SK-N-SH treated with all-trans-retinoic acid at 6 μM for 48 hours (cell line): ENCODE results near the gene TFPI.
A peak's percentile ranks its signal among the peaks of the same experiment; 100 is the strongest.

Experiments
- ATAC-seq: fragments of 200-7000 bp; cut with Tn5 transposase; 3 replicates; pipeline ENCODE4 v1.9.1; 2020; ENCODE audit warnings: mild to moderate bottlenecking, moderate library complexity
- ARNTL ChIP-seq: fragments of 450-650 bp; formaldehyde crosslinking; IDR thresholded peaks from 2 replicates; pipeline ENCODE4 v1.5.0; 2020; ENCODE audit warnings: low read depth, mild to moderate bottlenecking, moderate library complexity, borderline replicate concordance
- BACH2 ChIP-seq: fragments of 250-450 bp; sonication (Bioruptor Pico); IDR thresholded peaks from 2 replicates; pipeline ENCODE4 v1.9.0; 2021; ENCODE audit warnings: mild to moderate bottlenecking, borderline replicate concordance
- CSDC2 ChIP-seq: fragments of 250-450 bp; sonication (Bioruptor Pico); IDR thresholded peaks from 2 replicates; pipeline ENCODE4 v1.5.0; 2020; ENCODE audit warnings: mild to moderate bottlenecking, moderate library complexity
- ESRRG ChIP-seq: fragments of 250-450 bp; sonication (Bioruptor Pico); IDR thresholded peaks from 2 replicates; pipeline ENCODE4 v1.6.1; 2021; ENCODE audit warnings: mild to moderate bottlenecking
- GLIS3 ChIP-seq: fragments of 250-450 bp; sonication (Bioruptor Pico); IDR thresholded peaks from 2 replicates; pipeline ENCODE4 v1.5.0; 2020; ENCODE audit warnings: mild to moderate bottlenecking, moderate library complexity
- ISL1 ChIP-seq: fragments of 250-450 bp; sonication (Bioruptor Pico); IDR thresholded peaks from 2 replicates; pipeline ENCODE4 v2.1.2; 2022; ENCODE audit warnings: mild to moderate bottlenecking, moderate library complexity
- OSR1 ChIP-seq: fragments of 250-450 bp; sonication (Bioruptor Pico); IDR thresholded peaks from 2 replicates; pipeline ENCODE4 v1.8.0; 2022; ENCODE audit warnings: moderate library complexity, mild to moderate bottlenecking, inconsistent platforms
- PPARA ChIP-seq: fragments of 250-450 bp; sonication (Bioruptor Pico); IDR thresholded peaks from 2 replicates; pipeline ENCODE4 v1.5.0; 2020; ENCODE audit warnings: mild to moderate bottlenecking, borderline replicate concordance
- RARB ChIP-seq: fragments of 250-450 bp; sonication (Bioruptor Pico); IDR thresholded peaks from 2 replicates; pipeline ENCODE4 v1.8.0; 2021; ENCODE audit warnings: mild to moderate bottlenecking, moderate library complexity
- SNAI2 ChIP-seq: fragments of 250-450 bp; sonication (Bioruptor Pico); IDR thresholded peaks from 2 replicates; pipeline ENCODE4 v1.5.0; 2020; ENCODE audit warnings: mild to moderate bottlenecking, moderate library complexity
- TCF4 ChIP-seq: fragments of 250-450 bp; sonication (Bioruptor Pico); IDR thresholded peaks from 2 replicates; pipeline ENCODE4 v1.8.0; 2021; ENCODE audit warnings: mild to moderate bottlenecking, moderate library complexity, borderline replicate concordance
- TOX ChIP-seq: fragments of 250-450 bp; sonication (Bioruptor Pico); IDR thresholded peaks from 2 replicates; pipeline ENCODE4 v1.8.0; 2021; ENCODE audit warnings: mild to moderate bottlenecking, moderate library complexity, borderline replicate concordance
- TSHZ2 ChIP-seq: fragments of 250-450 bp; sonication (Bioruptor Pico); IDR thresholded peaks from 2 replicates; pipeline ENCODE4 v1.5.0; 2020; ENCODE audit warnings: mild to moderate bottlenecking, moderate library complexity
- ZC3H10 ChIP-seq: fragments of 250-450 bp; sonication (Bioruptor Pico); IDR thresholded peaks from 2 replicates; pipeline ENCODE4 v1.5.1; 2021; ENCODE audit warnings: mild to moderate bottlenecking, moderate library complexity
- ZFP3 ChIP-seq: fragments of 250-450 bp; sonication (Bioruptor Pico); IDR thresholded peaks from 2 replicates; pipeline ENCODE4 v1.5.0; 2020; ENCODE audit warnings: mild to moderate bottlenecking, moderate library complexity
- ZFP30 ChIP-seq: fragments of 450-650 bp; formaldehyde crosslinking; IDR thresholded peaks from 2 replicates; pipeline ENCODE4 v1.5.0; 2022; ENCODE audit warnings: mild to moderate bottlenecking, moderate library complexity
- ZNF565 ChIP-seq: fragments of 450-650 bp; formaldehyde crosslinking; conservative IDR thresholded peaks from 2 replicates; pipeline ENCODE4 v1.5.0; 2020; ENCODE audit warnings: low read depth, mild to moderate bottlenecking, moderate library complexity
- ZNF70 ChIP-seq: fragments of 450-650 bp; formaldehyde crosslinking; IDR thresholded peaks from 2 replicates; pipeline ENCODE4 v1.5.0; 2020; ENCODE audit warnings: mild to moderate bottlenecking, moderate library complexity
- ZNF8 ChIP-seq: fragments of 450-650 bp; formaldehyde crosslinking; IDR thresholded peaks from 2 replicates; pipeline ENCODE4 v1.5.0; 2020; ENCODE audit warnings: mild to moderate bottlenecking, moderate library complexity
- TF ChIP-seq, protein P1 (sequence below): fragments of 250-450 bp; sonication (Bioruptor Pico); IDR thresholded peaks from 2 replicates; pipeline ENCODE4 v1.5.1; 2020; ENCODE audit warnings: low read depth, mild to moderate bottlenecking, moderate library complexity
- TF ChIP-seq, protein P2 (sequence below): fragments of 250-450 bp; sonication (Bioruptor Pico); IDR thresholded peaks from 2 replicates; pipeline ENCODE4 v1.5.1; 2021; ENCODE audit warnings: mild to moderate bottlenecking, moderate library complexity
- TF ChIP-seq, protein P3 (sequence below): fragments of 250-450 bp; sonication (Bioruptor Pico); IDR thresholded peaks from 2 replicates; pipeline ENCODE4 v1.8.0; 2020; ENCODE audit warnings: mild to moderate bottlenecking, moderate library complexity, borderline replicate concordance

The TFPI gene

DNA sequence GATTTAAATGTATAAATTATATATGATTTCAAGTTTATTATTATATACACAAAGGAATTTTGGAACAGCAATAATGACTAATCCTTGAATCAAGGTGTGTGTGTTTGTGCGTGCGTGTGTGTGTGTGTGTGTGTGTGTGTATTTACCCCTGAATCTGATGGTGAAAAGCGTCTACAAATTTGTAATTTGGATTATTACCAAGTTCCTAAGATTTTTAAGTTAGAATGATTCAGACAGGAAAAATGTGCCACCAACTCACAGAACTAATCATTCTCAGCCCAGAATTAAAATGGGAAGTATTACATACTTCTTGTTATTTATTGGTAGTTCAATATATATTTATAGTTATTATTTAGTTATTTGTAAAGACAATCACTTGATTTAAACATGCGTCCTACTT is 118.5 kb downstream of the TFPI start (continued):
- TF ChIP-seq ZNF70 (CRISPR knock-in tag) (no peak), TSHZ2 (CRISPR knock-in tag) (no peak), PPARA (no peak)

DNA sequence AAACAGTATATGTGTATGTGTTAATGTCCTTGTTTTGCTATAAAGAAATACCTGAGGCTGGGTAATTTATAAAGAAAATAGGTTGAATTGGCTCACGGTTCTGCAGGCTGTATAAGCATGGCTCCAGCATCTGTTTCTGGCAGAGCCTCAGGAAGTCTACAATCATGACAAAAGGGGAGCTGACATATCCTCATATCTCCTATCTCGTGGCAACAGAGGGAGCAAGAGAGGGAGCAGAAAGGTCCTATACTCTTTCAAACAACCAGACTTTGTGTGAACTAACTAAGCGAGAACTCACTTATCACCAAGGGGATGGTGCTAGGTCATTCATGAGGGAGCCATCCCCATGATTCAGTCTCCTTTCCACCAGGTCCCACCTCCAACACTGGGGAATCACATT is 119.2 kb downstream of the TFPI start:
- ATAC-seq: 0 out of 3 replicates have a peak, but pooled peaks have one; percentile 20
- TF ChIP-seq, protein P1, sequence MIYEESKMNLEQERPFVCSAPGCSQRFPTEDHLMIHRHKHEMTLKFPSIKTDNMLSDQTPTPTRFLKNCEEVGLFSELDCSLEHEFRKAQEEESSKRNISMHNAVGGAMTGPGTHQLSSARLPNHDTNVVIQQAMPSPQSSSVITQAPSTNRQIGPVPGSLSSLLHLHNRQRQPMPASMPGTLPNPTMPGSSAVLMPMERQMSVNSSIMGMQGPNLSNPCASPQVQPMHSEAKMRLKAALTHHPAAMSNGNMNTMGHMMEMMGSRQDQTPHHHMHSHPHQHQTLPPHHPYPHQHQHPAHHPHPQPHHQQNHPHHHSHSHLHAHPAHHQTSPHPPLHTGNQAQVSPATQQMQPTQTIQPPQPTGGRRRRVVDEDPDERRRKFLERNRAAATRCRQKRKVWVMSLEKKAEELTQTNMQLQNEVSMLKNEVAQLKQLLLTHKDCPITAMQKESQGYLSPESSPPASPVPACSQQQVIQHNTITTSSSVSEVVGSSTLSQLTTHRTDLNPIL (CRISPR knock-in tag): no peak
- TF ChIP-seq ZFP3 (CRISPR knock-in tag) (no peak), TSHZ2 (CRISPR knock-in tag) (no peak), ESRRG (CRISPR knock-in tag) (no peak), GLIS3 (CRISPR knock-in tag) (no peak), ZFP30 (CRISPR knock-in tag) (no peak), CSDC2 (no peak), ISL1 (CRISPR knock-in tag) (no peak), ZNF8 (CRISPR knock-in tag) (no peak), OSR1 (no peak), RARB (no peak), ARNTL (CRISPR knock-in tag) (no peak), ZNF70 (CRISPR knock-in tag) (no peak), BACH2 (no peak), SNAI2 (no peak), TCF4 (CRISPR knock-in tag) (no peak)
- TF ChIP-seq, protein P2, sequence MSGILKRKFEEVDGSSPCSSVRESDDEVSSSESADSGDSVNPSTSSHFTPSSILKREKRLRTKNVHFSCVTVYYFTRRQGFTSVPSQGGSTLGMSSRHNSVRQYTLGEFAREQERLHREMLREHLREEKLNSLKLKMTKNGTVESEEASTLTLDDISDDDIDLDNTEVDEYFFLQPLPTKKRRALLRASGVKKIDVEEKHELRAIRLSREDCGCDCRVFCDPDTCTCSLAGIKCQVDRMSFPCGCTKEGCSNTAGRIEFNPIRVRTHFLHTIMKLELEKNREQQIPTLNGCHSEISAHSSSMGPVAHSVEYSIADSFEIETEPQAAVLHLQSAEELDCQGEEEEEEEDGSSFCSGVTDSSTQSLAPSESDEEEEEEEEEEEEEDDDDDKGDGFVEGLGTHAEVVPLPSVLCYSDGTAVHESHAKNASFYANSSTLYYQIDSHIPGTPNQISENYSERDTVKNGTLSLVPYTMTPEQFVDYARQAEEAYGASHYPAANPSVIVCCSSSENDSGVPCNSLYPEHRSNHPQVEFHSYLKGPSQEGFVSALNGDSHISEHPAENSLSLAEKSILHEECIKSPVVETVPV (CRISPR knock-in tag): no peak

DNA sequence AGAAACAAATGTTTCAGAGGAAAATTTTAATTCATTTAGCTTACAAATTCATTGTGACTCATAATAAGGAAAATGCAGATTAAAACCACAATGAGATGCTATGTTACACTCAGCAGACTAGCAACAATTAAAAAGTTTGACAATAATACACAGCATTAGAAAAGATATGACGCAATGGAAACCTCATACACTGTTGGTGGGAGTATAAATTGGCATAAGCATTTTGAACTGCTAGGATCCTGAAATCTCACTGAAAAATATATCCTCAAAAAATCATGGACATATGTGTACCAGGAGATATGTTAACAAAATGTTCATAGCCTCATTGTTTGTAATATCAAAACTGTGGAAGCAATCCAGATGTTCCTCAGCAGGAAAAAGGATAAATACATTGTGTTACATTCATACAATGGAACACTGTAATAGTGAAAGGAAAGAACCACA is 119.9 kb downstream of the TFPI start:
- TF ChIP-seq BACH2: no peak
- TF ChIP-seq ZNF565 (CRISPR knock-in tag): no peak
- no peak for TF ChIP-seq TSHZ2 (CRISPR knock-in tag)
- TF ChIP-seq ISL1 (CRISPR knock-in tag): peak; percentile 64
- TF ChIP-seq ZC3H10 (CRISPR knock-in tag): peak; percentile 93
- TF ChIP-seq TOX: peak; percentile 35; the same call in 1 of the 2 replicates
- TF ChIP-seq, protein P3, sequence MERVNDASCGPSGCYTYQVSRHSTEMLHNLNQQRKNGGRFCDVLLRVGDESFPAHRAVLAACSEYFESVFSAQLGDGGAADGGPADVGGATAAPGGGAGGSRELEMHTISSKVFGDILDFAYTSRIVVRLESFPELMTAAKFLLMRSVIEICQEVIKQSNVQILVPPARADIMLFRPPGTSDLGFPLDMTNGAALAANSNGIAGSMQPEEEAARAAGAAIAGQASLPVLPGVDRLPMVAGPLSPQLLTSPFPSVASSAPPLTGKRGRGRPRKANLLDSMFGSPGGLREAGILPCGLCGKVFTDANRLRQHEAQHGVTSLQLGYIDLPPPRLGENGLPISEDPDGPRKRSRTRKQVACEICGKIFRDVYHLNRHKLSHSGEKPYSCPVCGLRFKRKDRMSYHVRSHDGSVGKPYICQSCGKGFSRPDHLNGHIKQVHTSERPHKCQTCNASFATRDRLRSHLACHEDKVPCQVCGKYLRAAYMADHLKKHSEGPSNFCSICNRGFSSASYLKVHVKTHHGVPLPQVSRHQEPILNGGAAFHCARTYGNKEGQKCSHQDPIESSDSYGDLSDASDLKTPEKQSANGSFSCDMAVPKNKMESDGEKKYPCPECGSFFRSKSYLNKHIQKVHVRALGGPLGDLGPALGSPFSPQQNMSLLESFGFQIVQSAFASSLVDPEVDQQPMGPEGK: peak; percentile 41; the same call in 1 of the 2 replicates
- TF ChIP-seq, all 23 proteins: peak for 4
- ATAC-seq: peak; percentile 63; the same call in 2 of the 3 replicates
